ENCODE results near the gene RPUSD1.

- no peak for TF ChIP-seq CTCF (IDR thresholded peaks at IDR 0.05)
- no peak for TF ChIP-seq POLR2A (IDR thresholded peaks at IDR 0.05)
- no peak for TF ChIP-seq POLR2AphosphoS5 (IDR thresholded peaks at IDR 0.05)
- TF ChIP-seq EP300 (IDR thresholded peaks at IDR 0.05) = no peak
Measured at GRCh38 chr16:746637-747036, 41.5 kb downstream of the RPUSD1 start.

All from sigmoid colon (tissue), 4 donors.